Suprapubic skin (tissue), 4 donors: ENCODE results near the gene ATP6V1G1. TPM values are rescaled to one million over a fixed set of nuclear protein-coding genes. Genes with fewer than 3 reads are reported as not detected.
"Not testable (repeated sequence)": the region's sequence is repeated elsewhere in the genome, so short reads cannot be mapped to it uniquely, and the experiment has no call there.

ENCODE experiments used
- DNase-seq, 2 donors: peaks; one replicate each; pipeline ENCODE4 v3.0.0-alpha.2; 2019; ENCODE audit warnings: low spot score in 2 of 2
- H3K27ac ChIP-seq: fragments of 200-600 bp; sonication (generic); one replicate; pipeline ENCODE4 v1.5.1; 2019
- H3K27me3 ChIP-seq: fragments of 200-600 bp; sonication (generic); one replicate; pipeline ENCODE4 v1.5.1; 2019
- H3K36me3 ChIP-seq: fragments of 200-600 bp; sonication (generic); one replicate; pipeline ENCODE4 v1.5.1; 2019
- H3K4me1 ChIP-seq: fragments of 200-600 bp; sonication (generic); one replicate; pipeline ENCODE4 v1.5.1; 2019
- H3K4me3 ChIP-seq: fragments of 200-600 bp; sonication (generic); one replicate; pipeline ENCODE4 v1.5.1; 2019; ENCODE audit warnings: mild to moderate bottlenecking
- H3K9me3 ChIP-seq: fragments of 200-600 bp; sonication (generic); one replicate; pipeline ENCODE4 v1.5.1; 2019
- EP300 ChIP-seq: sonication (generic); formaldehyde crosslinking; IDR thresholded peaks from one replicate; pipeline ENCODE4 v1.6.1; 2017; ENCODE audit warnings: antibody characterized with exemption
- POLR2A ChIP-seq, 2 donors: fragments of 450-650 bp; IDR thresholded peaks; one replicate each; pipeline ENCODE4 v1.6.1; 2017; ENCODE audit warnings: antibody characterized with exemption in 2 of 2, mild to moderate bottlenecking in 2 of 2, moderate library complexity in 2 of 2
- POLR2AphosphoS5 ChIP-seq, 3 donors: sonication (generic); formaldehyde crosslinking; IDR thresholded peaks; one replicate each; pipeline ENCODE4 v1.6.1; 2017; ENCODE audit warnings: antibody characterized with exemption in 3 of 3
- WGBS: methylation state at CpG from one replicate; pipeline ENCODE4 v1.1.5; 2018; 5-methylcytosine and 5-hydroxymethylcytosine counted together
- total RNA-seq, 4 donors: library from RNA; depleted of rRNA; stranded (reverse); fragments of >200 nt; gene quantifications; one replicate each; pipeline ENCODE4 v1.1.0, GENCODE V29; 2016
- TF ChIP-seq, protein P1 (sequence below), 2 donors: fragments of 200-600 bp in 1 of 2; fragments of 450-650 bp in 1 of 2; sonication (generic) in 1 of 2; IDR thresholded peaks; one replicate each; pipeline ENCODE4 v1.5.1; 2016 to 2019; ENCODE audit warnings: antibody characterized with exemption in 2 of 2, mild to moderate bottlenecking in 1 of 2, moderate library complexity in 1 of 2

ATP6V1G1 gene
- total RNA-seq, 4 donors from 2014 or later, result 181 to 234 (median 209) TPM

DNA sequence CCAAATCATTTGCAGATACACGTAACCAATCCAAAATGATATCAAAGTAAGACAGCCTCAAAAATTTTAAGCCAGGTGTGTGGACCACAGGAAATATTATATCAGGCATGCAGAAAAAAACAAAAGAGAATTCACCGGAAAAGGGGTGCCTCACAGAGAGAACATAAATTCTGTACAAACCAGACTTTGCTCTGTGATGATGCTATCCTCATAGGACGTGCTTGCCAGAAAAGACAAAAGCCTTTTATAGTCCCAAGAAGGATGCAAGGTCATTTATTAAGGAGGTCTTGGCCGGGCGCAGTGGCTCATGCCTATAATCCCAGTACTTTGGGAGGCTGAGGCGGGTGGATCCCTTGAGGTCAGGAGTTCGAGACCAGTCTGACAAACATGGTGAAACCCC is 16.8 kb upstream of the ATP6V1G1 start:
- Histone ChIP-seq H3K36me3 (no peaks in the 10 kb centered on the region), H3K9me3 (no peaks in the 10 kb centered on the region), H3K4me1 (no peaks in the 10 kb centered on the region), H3K27me3 (no peaks in the 10 kb centered on the region), H3K4me3 (no peak overlapping the region), H3K27ac (no peak overlapping the region)
- no peak for TF ChIP-seq EP300
- no peak for TF ChIP-seq POLR2A (IDR thresholded peaks at IDR 0.05)
- TF ChIP-seq, protein P1, sequence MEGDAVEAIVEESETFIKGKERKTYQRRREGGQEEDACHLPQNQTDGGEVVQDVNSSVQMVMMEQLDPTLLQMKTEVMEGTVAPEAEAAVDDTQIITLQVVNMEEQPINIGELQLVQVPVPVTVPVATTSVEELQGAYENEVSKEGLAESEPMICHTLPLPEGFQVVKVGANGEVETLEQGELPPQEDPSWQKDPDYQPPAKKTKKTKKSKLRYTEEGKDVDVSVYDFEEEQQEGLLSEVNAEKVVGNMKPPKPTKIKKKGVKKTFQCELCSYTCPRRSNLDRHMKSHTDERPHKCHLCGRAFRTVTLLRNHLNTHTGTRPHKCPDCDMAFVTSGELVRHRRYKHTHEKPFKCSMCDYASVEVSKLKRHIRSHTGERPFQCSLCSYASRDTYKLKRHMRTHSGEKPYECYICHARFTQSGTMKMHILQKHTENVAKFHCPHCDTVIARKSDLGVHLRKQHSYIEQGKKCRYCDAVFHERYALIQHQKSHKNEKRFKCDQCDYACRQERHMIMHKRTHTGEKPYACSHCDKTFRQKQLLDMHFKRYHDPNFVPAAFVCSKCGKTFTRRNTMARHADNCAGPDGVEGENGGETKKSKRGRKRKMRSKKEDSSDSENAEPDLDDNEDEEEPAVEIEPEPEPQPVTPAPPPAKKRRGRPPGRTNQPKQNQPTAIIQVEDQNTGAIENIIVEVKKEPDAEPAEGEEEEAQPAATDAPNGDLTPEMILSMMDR (IDR thresholded peaks at IDR 0.05), result no peak
- no peak for TF ChIP-seq POLR2AphosphoS5 (IDR thresholded peaks at IDR 0.05)
- 82% methylated on average over 7 of the region's 7 CpGs for whole genome bisulfite sequencing
- DNase-seq, result no peak

DNA sequence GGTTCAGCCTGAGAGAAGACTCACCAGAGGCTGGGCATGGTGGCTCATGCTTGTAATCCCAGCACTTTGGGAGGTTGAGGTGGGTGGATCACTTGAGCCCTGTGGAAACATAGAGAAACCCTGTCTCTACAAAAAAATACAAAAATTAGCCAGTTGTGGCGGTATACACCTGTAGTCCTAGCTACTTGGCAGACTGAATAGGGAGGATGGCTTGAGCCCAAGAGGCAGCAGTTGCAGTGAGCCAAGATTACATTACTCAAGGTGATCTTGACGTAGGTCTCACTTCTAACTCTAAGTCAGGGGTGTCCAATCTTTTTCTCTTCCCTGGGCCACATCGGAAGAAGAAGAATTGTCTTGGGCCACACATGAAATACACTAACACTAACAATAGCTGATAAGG is 16.2 kb upstream of the ATP6V1G1 start:
- H3K4me1 ChIP-seq, result no peaks in the 10 kb centered on the region
- H3K27ac ChIP-seq, result no peak overlapping the region
- no peaks in the 10 kb centered on the region for H3K27me3 ChIP-seq
- no peaks in the 10 kb centered on the region for H3K36me3 ChIP-seq
- no peak overlapping the region for H3K4me3 ChIP-seq
- H3K9me3 ChIP-seq, result no peaks in the 10 kb centered on the region
- 57% methylated on average over 3 of the region's 3 CpGs for WGBS
- TF ChIP-seq, protein P1 (IDR thresholded peaks at IDR 0.05), result no peak
- TF ChIP-seq EP300, result no peak
- no peak for TF ChIP-seq POLR2AphosphoS5 (IDR thresholded peaks at IDR 0.05)
- no peak for TF ChIP-seq POLR2A (IDR thresholded peaks at IDR 0.05)
- no peak for DNase-seq

GRCh38 chr9:114572199-114572598 is 15.4 kb upstream of the ATP6V1G1 start:
- Histone ChIP-seq H3K4me1 (no peaks in the 10 kb centered on the region), H3K36me3 (no peaks in the 10 kb centered on the region), H3K27ac (no peak overlapping the region), H3K27me3 (no peaks in the 10 kb centered on the region), H3K4me3 (no peak overlapping the region), H3K9me3 (no peaks in the 10 kb centered on the region)
- TF ChIP-seq POLR2AphosphoS5 (IDR thresholded peaks at IDR 0.05), result no peak
- no peak for DNase-seq
- 87% methylated on average over 6 of the region's 6 CpGs for WGBS

GRCh38 chr9:114574438-114574837 is 13.1 kb upstream of the ATP6V1G1 start:
- 47% methylated on average over 1 of the region's 1 CpG for WGBS
- no peaks in the 10 kb centered on the region for H3K36me3 ChIP-seq
- H3K4me3 ChIP-seq, result no peak overlapping the region

GRCh38 chr9:114576779-114577178 is 10.8 kb upstream of the ATP6V1G1 start:
- not testable (repeated sequence) for H3K9me3 ChIP-seq, H3K4me1 ChIP-seq, H3K27me3 ChIP-seq, H3K4me3 ChIP-seq, DNase-seq, H3K36me3 ChIP-seq, H3K27ac ChIP-seq
- 80% methylated on average over 5 of the region's 5 CpGs for WGBS

More at GRCh38 chr9:114574438-114574837, 13.1 kb upstream of the ATP6V1G1 start:
- no peak for DNase-seq
- H3K27ac ChIP-seq, result no peak overlapping the region
- no peaks in the 10 kb centered on the region for H3K4me1 ChIP-seq
- TF ChIP-seq EP300, result no peak
- no peak for TF ChIP-seq POLR2AphosphoS5 (IDR thresholded peaks at IDR 0.05)
- TF ChIP-seq, protein P1 (IDR thresholded peaks at IDR 0.05), result no peak
- no peak for TF ChIP-seq POLR2A (IDR thresholded peaks at IDR 0.05)
- no peaks in the 10 kb centered on the region for H3K27me3 ChIP-seq
- no peaks in the 10 kb centered on the region for H3K9me3 ChIP-seq

- whole genome bisulfite sequencing, result 77% methylated on average over 5 of the region's 5 CpGs
Observed at GRCh38 chr9:114578134-114578533, 9.4 kb upstream of the ATP6V1G1 start.

DNA sequence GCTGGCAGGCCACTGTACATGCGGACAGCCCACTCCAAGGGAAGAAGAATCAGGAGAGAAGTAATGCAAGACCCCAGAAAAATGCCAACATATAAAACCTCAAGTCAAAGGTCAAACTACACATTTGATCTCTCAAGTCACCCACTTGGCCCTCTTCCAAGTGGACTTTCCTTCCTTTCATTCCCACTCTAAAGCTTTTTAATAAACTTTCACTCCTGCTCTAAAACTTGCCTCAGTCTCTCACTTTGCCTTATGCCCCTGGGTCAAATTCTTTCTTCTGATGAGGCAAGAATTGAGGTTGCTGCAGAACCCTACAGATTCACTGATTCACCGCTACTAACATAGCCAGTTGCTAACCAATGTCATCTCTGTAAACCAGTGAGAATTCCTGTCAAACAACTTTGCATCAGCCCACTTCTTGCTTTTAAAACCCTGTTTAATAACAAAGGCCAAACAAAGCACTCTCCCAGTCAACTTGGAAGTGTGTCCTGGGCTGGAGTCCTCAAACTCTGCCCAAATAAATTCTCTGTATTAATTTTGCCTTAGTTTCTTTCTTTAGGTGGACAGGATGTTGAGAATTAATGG is 6.9 kb upstream of the ATP6V1G1 start:
- 84% methylated on average over 2 of the region's 2 CpGs for WGBS
- no peak overlapping the region for H3K27ac ChIP-seq

More at GRCh38 chr9:114578134-114578533, 9.4 kb upstream of the ATP6V1G1 start:
- not testable (repeated sequence) for H3K4me1 ChIP-seq, H3K9me3 ChIP-seq, H3K36me3 ChIP-seq, DNase-seq, H3K27ac ChIP-seq, H3K4me3 ChIP-seq, H3K27me3 ChIP-seq

More for the DNA sequence above, 6.9 kb upstream of the ATP6V1G1 start:
- no peaks in the 10 kb centered on the region for H3K9me3 ChIP-seq
- H3K36me3 ChIP-seq, result no peaks in the 10 kb centered on the region
- no peak for TF ChIP-seq POLR2A (IDR thresholded peaks at IDR 0.05)
- TF ChIP-seq, protein P1 (IDR thresholded peaks at IDR 0.05), result no peak
- TF ChIP-seq POLR2AphosphoS5 (IDR thresholded peaks at IDR 0.05), result no peak
- H3K4me1 ChIP-seq, result no peaks in the 10 kb centered on the region
- no peak overlapping the region for H3K4me3 ChIP-seq
- no peaks in the 10 kb centered on the region for H3K27me3 ChIP-seq
- DNase-seq, result no peak
